Measurements from ENCODE around the gene NKX1-2.

The NKX1-2 gene

DNA sequence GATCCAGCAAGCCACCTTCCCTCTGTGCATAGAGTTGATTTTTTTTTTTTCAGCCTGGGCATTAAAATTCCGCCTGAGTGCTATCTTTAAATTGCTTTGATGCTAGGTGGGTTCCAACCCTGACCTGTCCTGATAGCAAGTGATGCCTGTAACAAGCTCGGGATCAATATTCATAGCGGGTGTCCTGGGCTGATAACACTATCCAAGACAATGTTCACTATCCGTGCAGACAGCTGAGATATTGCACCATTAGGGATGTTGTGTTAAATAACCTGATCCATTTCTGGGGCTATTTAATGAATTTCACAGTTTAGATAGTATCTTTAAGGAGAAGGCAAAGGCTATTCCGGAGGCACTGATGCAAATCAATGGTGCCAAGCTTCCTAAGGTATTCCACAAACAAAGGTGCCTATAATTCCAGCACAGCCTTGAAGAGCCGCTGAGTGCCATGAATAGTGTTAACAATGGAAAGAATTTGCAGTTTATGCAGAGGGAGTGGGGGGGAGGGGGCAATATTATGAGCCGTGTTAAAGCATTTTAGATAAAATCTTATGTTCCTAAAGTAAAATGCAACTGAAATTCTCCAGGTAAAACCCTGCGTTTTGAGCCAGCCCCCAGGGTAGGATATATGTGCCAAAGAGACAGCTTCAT is 4.2 kb upstream of the NKX1-2 start:
- TF ChIP-seq ZNF544 (tag by site-specific recombination; IDR thresholded peaks at IDR 0.05) (no peak), ZNF221 (tag by site-specific recombination; IDR thresholded peaks at IDR 0.05; ENCODE audit: borderline replicate concordance) (no peak), ZNF654 (tag by site-specific recombination; IDR thresholded peaks at IDR 0.05; ENCODE audit: low read depth) (no peak), ZNF354C (tag by site-specific recombination; IDR thresholded peaks at IDR 0.05; ENCODE audit: borderline replicate concordance, low read depth) (no peak), KLF7 (tag by site-specific recombination; IDR thresholded peaks at IDR 0.05; ENCODE audit: borderline replicate concordance) (no peak), ZNF501 (tag by site-specific recombination; IDR thresholded peaks at IDR 0.05) (no peak), ZNF350 (tag by site-specific recombination; IDR thresholded peaks at IDR 0.05) (no peak), SP2 (tag by site-specific recombination; IDR thresholded peaks at IDR 0.05) (no peak), SETDB1 (IDR thresholded peaks at IDR 0.05; ENCODE audit: insufficient read length, low read length) (no peak), ZNF610 (tag by site-specific recombination; IDR thresholded peaks at IDR 0.05; ENCODE audit: borderline replicate concordance) (no peak), ZNF791 (tag by site-specific recombination; IDR thresholded peaks at IDR 0.05) (no peak)
- TF ChIP-seq, protein P1, sequence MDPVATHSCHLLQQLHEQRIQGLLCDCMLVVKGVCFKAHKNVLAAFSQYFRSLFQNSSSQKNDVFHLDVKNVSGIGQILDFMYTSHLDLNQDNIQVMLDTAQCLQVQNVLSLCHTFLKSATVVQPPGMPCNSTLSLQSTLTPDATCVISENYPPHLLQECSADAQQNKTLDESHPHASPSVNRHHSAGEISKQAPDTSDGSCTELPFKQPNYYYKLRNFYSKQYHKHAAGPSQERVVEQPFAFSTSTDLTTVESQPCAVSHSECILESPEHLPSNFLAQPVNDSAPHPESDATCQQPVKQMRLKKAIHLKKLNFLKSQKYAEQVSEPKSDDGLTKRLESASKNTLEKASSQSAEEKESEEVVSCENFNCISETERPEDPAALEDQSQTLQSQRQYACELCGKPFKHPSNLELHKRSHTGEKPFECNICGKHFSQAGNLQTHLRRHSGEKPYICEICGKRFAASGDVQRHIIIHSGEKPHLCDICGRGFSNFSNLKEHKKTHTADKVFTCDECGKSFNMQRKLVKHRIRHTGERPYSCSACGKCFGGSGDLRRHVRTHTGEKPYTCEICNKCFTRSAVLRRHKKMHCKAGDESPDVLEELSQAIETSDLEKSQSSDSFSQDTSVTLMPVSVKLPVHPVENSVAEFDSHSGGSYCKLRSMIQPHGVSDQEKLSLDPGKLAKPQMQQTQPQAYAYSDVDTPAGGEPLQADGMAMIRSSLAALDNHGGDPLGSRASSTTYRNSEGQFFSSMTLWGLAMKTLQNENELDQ (tag by site-specific recombination; IDR thresholded peaks at IDR 0.05; ENCODE audit: low read depth): no peak
- TF ChIP-seq, protein P2, sequence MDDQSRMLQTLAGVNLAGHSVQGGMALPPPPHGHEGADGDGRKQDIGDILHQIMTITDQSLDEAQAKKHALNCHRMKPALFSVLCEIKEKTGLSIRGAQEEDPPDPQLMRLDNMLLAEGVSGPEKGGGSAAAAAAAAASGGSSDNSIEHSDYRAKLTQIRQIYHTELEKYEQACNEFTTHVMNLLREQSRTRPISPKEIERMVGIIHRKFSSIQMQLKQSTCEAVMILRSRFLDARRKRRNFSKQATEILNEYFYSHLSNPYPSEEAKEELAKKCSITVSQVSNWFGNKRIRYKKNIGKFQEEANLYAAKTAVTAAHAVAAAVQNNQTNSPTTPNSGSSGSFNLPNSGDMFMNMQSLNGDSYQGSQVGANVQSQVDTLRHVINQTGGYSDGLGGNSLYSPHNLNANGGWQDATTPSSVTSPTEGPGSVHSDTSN (CRISPR knock-in tag; IDR thresholded peaks at IDR 0.05): no peak
- TF ChIP-seq, protein P3, sequence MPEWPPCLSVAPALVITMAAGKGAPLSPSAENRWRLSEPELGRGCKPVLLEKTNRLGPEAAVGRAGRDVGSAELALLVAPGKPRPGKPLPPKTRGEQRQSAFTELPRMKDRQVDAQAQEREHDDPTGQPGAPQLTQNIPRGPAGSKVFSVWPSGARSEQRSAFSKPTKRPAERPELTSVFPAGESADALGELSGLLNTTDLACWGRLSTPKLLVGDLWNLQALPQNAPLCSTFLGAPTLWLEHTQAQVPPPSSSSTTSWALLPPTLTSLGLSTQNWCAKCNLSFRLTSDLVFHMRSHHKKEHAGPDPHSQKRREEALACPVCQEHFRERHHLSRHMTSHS (tag by site-specific recombination; IDR thresholded peaks at IDR 0.05): no peak
- TF ChIP-seq, protein P4, sequence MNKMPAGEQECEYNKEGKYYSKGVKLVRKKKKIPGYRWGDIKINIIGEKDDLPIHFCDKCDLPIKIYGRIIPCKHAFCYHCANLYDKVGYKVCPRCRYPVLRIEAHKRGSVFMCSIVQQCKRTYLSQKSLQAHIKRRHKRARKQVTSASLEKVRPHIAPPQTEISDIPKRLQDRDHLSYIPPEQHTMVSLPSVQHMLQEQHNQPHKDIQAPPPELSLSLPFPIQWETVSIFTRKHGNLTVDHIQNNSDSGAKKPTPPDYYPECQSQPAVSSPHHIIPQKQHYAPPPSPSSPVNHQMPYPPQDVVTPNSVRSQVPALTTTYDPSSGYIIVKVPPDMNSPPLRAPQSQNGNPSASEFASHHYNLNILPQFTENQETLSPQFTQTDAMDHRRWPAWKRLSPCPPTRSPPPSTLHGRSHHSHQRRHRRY (tag by site-specific recombination; IDR thresholded peaks at IDR 0.05): no peak
- H3K9me3 ChIP-seq (ENCODE audit: control insufficient read depth, insufficient read depth, low read depth, low read length): no peaks in the 10 kb centered on the region
- no peak overlapping the region for H3K4me3 ChIP-seq (ENCODE audit: low read depth, low read length)
- ChIA-PET CTCF (interaction anchor here (0.5 kb wide), 1 partner anchor 59 kb away, joined by 3 read pairs; no protein-coding TSS in a partner anchor), POLR2A (no interaction called here)
- H3K36me3 ChIP-seq (ENCODE audit: control insufficient read depth in 2 of 2, insufficient read depth in 1 of 2, low read length in 2 of 2): no peaks in the 10 kb centered on the region
- H3K27ac ChIP-seq (ENCODE audit: extremely low read depth, low read depth, low read length): no peak overlapping the region
- peaks cover 3% of the 10 kb centered on the region; the same call in 1 of the 2 replicates for H3K4me1 ChIP-seq (ENCODE audit: control insufficient read depth, insufficient read depth, low read length)

DNA sequence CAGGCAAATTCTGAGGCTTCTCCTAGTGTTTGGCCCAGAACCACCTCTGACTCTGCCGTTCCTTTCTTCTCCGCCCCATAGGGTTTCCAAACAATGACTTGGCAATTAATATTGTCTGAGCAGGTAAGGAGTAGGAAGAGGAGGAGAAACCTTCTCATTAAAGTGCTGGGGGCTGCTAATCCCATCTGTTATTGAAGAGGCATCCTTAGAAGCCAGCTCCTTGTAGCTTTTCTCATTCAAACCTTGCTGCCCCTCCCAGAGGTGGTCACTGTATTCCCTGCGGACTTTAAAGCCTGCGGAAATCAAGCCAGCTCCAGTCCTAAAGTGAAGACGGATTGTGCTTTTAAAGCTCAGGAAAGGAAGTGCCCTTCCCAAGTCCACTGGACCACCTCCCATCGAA is 1.4 kb upstream of the NKX1-2 start:
- Histone ChIP-seq H3K36me3 (ENCODE audit: control insufficient read depth in 2 of 2, insufficient read depth in 1 of 2, low read length in 2 of 2) (no peaks in the 10 kb centered on the region), H3K9me3 (ENCODE audit: control insufficient read depth, insufficient read depth, low read depth, low read length) (no peaks in the 10 kb centered on the region), H3K4me1 (ENCODE audit: control insufficient read depth, insufficient read depth, low read length) (peaks cover 5% of the 10 kb centered on the region; the same call in 1 of the 2 replicates), H3K27ac (ENCODE audit: extremely low read depth, low read depth, low read length) (no peak overlapping the region), H3K4me3 (ENCODE audit: low read depth, low read length) (no peak overlapping the region)
- POLR2A ChIA-PET: interaction anchor here (2.2 kb wide), 1 partner anchor 32 kb away, joined by 8 read pairs; the partner anchor contains the start of gene OAT
- CTCF ChIA-PET: no interaction called here
- TF ChIP-seq ZNF335 (tag by site-specific recombination; conservative IDR thresholded peaks at IDR 0.05) (no peak), ZNF391 (tag by site-specific recombination; IDR thresholded peaks at IDR 0.05; ENCODE audit: borderline replicate concordance, low read depth) (no peak), OSR2 (tag by site-specific recombination; IDR thresholded peaks at IDR 0.05) (no peak), ZNF585B (tag by site-specific recombination; IDR thresholded peaks at IDR 0.05) (no peak), EGR2 (tag by site-specific recombination; IDR thresholded peaks at IDR 0.05; ENCODE audit: low read depth) (no peak), ZSCAN23 (tag by site-specific recombination; IDR thresholded peaks at IDR 0.05) (no peak)
